ENCODE measurements around the gene ABCG1. TPM values are rescaled to one million over a fixed set of nuclear protein-coding genes. Genes with fewer than 3 reads are reported as not detected.

Gene ABCG1
- polyA plus RNA-seq, 3 donors = 3.4 to 11.2 (median 10.9) TPM

DNA sequence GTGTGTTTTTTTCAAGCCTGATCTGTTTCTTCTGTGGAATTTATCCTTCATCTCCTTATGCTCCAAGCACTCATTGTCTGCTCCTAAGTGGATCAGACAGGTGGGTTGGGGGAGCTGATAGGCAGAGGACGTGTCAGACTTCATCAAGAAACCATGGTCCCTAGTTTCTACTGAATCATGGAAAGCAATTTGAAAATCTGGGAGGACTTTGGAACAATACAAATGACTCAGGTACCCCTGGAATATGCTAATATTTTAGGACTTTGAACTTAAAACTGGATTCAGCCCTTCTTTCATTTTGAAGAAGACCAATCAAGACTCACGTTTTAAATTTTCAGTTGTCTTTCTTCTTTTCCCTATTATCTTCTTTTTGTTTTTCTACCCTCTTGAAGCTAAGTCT is 7.7 kb downstream of the ABCG1 start:
- H3K27ac ChIP-seq (ENCODE audit: low read depth, low read length) = no peak overlapping the region
- 85 to 95% (median 91%) methylated on average over 2 of the region's 2 CpGs for WGBS, 3 donors

DNA sequence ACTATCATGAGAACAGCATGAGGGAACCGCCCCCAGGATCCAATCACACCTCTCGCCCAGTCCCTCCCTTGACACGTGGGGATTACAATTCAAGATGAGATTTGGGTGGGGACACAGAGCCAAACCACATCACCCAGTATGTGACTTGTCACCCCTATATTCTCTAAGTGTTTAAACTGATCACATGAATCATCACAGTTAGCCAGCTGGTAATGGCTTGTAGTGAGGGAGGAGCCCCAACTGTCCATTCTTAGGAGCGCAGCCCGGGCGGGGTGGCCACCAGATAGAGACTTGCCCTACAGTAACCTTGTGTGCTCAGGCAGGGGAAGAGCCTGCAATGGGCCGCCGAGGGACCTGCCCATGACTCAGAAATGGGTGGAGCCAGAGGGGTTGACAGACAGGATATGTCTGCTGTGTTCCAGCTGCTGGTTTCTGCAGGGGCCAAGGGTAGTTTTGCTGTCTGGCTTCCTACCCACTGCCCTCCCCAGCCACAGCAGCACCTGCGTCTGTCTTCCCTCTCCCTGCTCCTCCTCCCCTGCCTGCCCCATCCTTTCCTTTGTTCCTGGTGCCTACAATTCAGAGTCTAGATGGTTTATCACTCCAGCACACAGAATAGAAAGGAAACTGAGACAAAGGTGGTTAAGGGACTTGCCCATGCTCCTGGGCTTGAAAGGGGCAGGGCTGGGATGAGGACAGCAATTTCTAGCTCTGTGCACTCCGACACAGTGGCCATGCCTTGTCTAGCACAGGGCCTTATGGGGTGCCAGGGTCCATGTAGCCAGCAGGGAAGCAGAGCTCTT is 9.2 kb downstream of the ABCG1 start:
- no peak overlapping the region for H3K27ac ChIP-seq (ENCODE audit: low read depth, low read length)
- 18 to 67% (median 20%) methylated on average over 10 of the region's 10 CpGs for WGBS, 3 donors

DNA sequence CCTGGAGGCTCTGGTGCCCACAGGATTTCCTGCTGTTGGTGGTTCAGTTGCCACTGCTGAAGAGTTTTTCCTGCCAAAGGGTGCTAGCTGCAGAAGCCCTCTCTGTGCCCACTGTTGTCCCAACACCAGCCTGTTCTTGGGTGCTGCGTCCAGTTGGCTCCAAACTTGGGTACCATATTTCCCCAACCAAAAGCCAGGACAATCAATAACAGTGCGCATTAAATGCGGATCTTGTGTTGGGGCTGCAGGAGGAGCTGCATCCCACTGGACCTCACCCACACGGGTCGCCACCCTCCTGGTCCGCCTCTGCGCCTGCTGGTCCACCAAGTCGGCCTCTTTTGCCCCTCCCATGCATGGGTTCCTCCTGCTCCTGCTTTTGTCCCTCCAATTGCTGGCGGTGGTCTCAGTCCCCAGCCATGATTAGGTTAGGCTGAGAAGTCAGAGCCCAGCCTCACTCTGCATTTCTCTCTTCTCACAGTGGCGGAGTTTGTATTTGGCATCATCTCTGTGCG is 9.8 kb downstream of the ABCG1 start:
- H3K27ac ChIP-seq (ENCODE audit: low read depth, low read length) = no peak overlapping the region
- 84 to 95% (median 85%) methylated on average over 11 of the region's 11 CpGs for WGBS, 3 donors

DNA sequence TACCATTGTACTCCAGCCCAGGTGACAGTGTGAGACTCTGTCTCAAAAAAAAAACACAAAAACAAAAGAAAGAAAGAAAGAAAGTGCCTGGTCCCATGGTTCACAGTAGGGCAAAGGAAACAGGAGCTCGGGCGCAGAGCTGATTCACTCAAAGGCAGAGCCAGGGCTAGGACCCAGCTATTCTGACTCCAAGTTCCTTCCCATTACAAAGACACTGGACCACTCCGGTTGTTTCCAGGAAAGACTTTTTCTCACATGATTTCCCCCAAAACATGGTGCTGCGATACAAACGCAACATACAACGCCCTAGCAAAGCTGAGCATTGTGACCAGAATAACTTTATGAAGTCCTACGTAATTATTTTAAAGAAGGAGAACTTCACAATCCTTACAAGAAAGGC is 10.7 kb downstream of the ABCG1 start:
- 60 to 87% (median 73%) methylated on average over 7 of the region's 7 CpGs for WGBS, 3 donors
- H3K27ac ChIP-seq (ENCODE audit: low read depth, low read length) = no peak overlapping the region

DNA sequence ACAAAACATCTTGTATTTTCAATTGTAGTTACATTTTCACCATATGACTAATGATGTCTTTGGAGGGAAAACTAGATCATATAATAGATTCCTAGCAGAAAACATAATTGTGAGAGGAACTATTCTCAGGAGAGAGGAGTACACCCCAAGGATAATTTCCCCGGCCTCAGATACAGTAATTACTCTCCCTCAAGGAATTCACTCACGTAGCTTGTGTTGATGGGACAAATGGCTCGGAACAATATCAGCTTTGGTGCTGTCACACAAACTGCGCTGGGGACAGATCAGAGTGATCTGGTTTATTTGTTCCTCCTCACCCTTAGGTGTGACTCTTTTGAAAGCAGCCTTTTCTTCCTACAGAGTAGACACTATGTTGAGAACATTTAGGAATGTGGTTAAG is 11.2 kb downstream of the ABCG1 start:
- WGBS, 3 donors = 89 to 92% (median 92%) methylated on average over 4 of the region's 4 CpGs
- H3K27ac ChIP-seq (ENCODE audit: low read depth, low read length) = no peak overlapping the region

DNA sequence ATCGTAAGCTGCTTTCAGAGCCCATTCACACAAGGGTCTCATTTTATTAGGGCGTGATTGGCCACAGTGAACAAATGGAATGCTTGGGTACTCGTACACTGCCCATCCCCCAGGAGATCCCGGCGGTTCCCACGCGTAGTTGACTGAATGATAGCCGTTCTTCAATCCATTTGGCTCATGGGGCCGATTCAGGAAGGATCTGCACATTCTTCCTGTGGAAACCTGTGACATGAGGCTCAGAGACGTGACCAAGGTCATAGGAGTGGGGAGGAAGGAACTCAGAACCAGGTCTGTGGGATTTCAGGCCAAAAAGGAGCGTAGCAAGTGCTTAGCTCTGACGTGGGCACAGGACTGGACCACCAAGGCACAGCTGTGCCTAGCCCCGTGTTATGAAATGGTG is 11.7 kb downstream of the ABCG1 start:
- no peak overlapping the region for H3K27ac ChIP-seq (ENCODE audit: low read depth, low read length)
- WGBS, 3 donors = 67 to 74% (median 69%) methylated on average over 13 of the region's 13 CpGs

DNA sequence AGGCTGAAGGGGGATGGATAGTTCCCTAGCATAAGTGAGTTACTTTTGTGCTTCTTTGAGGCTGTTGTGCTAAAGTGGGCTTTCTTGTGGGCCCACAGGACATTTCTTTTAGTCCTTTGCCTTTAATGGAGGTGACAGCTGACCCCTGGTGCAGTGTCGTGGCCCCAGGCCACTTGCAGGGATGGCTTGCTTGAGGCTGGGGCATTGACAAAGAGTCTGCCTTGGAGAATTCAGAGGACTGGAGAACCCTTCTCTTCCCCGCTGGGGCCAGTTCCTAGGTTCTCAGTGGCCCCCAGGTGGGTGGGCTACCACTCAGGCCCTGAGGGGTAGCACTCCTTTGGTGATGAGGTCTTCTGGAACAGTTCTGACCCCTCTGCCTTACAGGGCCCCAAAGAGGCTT is 12.8 kb downstream of the ABCG1 start:
- WGBS, 3 donors = 100% methylated on average over 2 of the region's 2 CpGs
- no peak overlapping the region for H3K27ac ChIP-seq (ENCODE audit: low read depth, low read length)

DNA sequence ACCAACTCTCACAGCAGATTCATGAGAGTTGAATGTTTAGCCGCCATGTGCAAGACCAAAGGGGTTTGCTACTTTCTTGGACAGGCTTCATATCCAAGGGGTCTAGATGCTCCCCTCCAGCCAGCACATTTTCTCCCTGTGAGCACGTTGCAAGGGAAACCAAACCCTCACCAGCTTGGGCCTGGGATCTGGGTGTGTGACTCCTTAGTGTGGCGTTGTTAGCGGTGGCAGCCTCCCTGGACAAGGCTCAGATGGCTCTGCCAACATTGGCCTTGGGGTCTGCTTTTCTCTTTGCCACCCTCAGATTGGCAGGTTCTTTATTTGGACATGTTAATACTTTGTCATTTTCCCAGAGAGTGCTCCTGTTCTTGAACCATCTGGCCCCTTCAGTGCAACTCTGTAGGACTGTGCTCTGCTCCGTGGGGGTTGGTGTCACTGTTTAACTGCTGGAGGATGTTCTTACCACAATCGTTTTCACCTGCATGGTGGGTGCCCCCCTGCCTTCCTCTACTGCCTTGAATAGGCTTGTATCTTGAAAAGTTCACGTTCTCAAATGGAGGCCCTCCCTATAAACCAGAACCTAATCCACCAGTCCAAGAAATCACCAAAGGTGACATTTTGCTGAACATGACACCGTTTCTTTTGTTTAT is 13.4 kb downstream of the ABCG1 start:
- WGBS, 3 donors = 74 to 77% (median 76%) methylated on average over 8 of the region's 8 CpGs
- H3K27ac ChIP-seq (ENCODE audit: low read depth, low read length) = no peak overlapping the region

DNA sequence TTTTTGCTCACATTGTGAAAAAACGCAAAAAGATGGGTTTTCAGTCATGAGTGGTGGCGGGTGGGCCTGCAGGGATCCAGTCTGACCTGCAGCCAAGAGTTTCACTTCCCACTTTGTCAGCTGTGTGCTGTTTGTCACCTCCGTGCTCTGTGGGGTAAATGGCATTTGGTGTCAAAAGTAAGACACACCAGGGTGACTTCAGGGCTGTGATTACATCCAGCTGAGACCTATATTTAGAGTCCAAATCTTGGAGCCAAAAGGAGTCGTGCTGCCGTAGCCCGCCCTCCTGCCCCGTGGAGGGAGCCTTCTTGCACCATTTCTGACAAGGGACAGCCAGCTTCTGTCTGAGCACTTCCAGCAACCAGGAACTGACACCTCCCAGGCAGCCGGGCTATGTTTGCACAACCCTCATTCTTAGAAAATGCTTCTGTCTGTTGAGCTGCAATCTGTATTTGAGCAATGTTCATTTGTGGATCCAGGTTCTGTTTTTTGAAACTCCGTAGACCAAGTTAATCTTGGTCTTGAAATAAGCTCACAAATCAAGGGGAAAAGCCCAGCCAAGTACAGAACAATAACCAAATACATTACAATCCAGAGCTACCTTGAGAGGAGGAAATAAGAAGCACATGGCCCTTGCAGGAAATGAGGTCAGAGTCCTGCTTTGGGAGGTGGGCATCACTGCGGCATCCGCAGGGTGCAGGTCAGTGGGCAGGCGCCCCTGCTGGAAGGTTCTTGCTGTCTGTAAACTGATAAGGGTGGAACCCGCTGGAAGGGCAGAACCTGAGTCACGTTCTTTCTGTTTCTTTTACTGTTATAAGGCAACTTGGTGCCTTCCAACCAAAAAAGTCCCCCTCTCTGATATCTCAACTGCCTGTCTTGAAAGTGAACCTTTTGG is 14.4 kb downstream of the ABCG1 start:
- WGBS, 3 donors = 10 to 23% (median 12%) methylated on average over 14 of the region's 14 CpGs
- no peak overlapping the region for H3K27ac ChIP-seq (ENCODE audit: low read depth, low read length)

DNA sequence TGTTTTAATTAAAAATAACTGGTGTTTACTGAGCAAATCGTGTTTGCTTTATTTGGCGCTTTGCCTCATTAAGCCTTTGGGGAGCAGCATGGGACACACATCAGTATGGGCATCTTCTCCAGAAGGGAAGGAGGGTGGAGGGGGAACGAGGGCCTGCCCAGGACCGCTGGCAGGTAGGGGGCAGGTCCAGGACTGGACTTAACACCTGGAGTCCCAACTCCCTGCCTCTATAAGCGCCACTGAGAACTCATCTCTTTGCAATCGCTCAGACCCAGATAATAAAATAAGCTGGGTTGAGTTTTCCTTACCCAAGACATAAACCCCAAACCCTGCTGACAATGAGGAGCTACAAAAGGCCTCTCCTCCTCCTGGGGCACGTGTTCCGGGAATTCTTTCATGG is 15.1 kb downstream of the ABCG1 start:
- 48 to 61% (median 50%) methylated on average over 8 of the region's 8 CpGs for WGBS, 3 donors
- H3K27ac ChIP-seq (ENCODE audit: low read depth, low read length) = peak overlapping the region; percentile 23

DNA sequence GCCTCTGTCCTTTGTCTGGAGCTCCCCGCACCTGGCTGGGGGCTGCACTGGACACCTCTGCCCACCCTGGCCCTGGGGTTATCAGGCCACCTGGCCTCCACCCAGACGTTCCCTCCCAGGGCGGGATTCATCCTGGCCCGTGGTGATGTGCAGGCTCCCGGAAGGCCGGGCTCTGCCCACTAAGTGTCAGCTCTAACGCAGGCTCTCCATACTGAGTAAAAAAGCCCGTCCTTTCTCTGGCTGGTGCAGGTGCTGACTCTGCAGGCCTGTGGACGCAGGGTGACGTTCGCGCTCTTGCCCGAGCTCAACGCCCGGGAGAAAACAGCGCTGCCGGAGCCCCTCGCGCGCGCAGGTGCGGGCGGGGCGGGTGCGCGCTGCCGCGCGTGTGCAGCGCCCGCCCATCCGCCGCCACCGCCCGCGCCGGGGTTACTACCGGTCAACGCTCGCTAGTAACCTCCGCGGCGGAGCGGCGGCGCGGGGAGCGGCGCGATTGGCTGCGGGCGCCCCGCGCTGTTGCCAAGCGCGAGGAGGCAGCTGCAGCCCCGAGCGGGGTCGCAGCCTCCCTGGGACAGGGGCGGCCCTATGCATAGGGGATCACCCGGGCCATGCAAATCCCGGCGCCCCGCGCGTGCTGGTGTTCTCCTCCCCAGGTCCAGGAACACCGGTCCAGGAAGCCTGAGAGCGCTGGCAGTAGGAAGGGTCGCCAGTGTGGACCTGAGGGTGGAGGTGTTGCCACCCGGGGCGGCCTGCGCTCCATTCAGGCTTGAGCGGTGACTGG is 15.7 kb downstream of the ABCG1 start:
- peak overlapping the region; percentile 23 for H3K27ac ChIP-seq (ENCODE audit: low read depth, low read length)
- 2 to 3% (median 3%) methylated on average over 73 of the region's 73 CpGs for WGBS, 3 donors

DNA sequence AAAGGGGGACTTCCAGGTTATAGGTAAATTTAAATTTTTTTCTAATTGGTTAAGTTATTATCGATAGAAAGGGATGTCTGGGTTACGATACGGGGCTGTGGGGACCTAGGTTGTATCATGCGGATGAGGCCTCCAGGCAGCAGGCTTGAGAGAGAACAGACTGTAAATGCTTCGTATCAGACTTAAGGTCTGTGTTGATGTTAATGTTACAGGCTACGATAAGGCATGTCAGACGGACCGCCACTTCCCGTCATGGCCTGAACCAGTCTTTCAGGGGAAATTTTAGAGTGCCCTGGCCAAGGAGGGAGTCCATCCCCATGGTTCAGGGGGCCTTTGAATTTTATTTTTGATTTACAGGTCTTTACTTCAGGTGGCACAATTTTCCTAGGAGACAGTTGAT is 16.7 kb downstream of the ABCG1 start:
- no peak overlapping the region for H3K27ac ChIP-seq (ENCODE audit: low read depth, low read length)
- 49 to 75% (median 66%) methylated on average over 9 of the region's 9 CpGs for WGBS, 3 donors

DNA sequence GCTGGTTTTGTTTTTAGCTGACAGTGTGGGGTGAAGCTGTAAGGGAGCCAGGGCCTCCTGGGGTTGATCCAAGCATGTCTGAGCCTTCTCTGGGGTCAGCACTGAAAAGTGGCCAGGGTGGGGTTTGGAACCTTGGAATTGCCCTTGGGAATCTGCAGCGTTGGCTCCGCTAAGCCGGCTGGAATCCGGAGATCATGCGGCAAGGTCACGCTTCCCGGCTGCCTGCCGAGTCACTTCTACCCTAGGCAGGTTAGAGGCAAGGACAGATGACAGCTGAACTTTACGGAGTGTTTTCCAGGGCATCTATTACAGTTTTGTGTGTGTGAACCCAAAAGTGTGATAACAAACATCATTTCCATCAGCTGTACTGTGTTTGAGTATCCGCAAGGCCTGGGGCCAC is 17.1 kb downstream of the ABCG1 start:
- no peak overlapping the region for H3K27ac ChIP-seq (ENCODE audit: low read depth, low read length)
- WGBS, 3 donors = 28 to 74% (median 73%) methylated on average over 10 of the region's 10 CpGs

DNA sequence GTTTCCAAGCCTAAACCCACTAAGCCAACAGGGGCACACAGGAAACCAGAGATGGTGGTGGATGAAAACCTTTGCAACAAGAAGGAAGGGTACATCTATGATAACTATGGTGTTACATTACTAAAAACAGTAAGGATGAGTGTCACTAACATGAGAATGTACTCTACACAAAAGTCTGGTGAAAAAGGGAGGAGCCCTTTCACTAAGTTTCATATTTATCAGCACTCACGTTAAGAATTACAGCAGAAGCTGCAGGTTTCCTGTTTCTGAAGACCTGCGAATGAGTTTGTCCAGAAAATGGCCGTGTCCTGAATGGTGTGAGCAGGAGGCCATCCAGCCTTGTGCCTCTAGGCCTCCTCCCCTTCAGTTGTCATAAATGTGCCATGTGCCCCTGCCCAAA is 17.8 kb downstream of the ABCG1 start:
- H3K27ac ChIP-seq (ENCODE audit: low read depth, low read length) = no peak overlapping the region
- WGBS, 3 donors = 38 to 69% (median 38%) methylated on average over 3 of the region's 3 CpGs

DNA sequence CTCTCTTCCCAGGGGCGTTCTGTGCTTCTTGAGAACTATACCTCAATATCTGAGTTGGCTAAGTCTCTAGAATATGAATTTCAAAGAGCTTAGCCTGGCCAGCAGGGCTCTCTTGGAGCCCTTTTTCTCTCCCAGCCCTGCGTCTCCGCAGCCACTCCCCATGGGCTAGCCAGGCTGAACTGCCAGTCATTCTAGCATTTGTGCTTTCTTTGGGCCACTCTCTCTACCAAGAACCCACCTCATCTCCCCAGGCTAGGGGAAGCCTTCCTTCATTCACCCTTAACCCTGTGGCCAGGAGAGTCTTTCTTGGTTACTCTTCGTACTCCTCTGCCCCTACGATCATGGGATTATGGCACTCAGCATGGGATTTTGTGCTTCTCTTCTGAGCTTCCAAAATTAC is 18.2 kb downstream of the ABCG1 start:
- 93 to 98% (median 97%) methylated on average over 5 of the region's 5 CpGs for WGBS, 3 donors
- H3K27ac ChIP-seq (ENCODE audit: low read depth, low read length) = no peak overlapping the region

DNA sequence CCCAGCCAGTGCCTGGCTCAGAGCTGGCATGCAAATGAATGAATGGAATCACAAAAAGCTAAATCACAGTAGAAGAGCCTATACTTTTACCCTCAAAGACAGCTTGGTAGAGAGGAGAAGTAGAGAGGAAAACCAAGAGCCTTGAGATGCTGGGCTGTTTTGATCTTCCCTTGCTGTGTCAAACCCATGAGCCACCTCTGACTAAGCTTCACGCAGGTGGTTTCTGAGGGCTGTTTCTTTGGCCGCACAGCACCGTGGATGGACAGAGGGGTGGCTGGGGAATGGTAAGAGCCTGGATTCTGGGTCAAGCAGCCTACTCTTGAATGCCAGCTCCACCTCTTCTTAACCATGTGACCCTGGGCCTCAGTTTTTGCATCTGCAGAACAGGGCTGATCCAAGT is 18.6 kb downstream of the ABCG1 start:
- H3K27ac ChIP-seq (ENCODE audit: low read depth, low read length) = no peak overlapping the region
- 89 to 94% (median 90%) methylated on average over 3 of the region's 3 CpGs for WGBS, 3 donors

DNA sequence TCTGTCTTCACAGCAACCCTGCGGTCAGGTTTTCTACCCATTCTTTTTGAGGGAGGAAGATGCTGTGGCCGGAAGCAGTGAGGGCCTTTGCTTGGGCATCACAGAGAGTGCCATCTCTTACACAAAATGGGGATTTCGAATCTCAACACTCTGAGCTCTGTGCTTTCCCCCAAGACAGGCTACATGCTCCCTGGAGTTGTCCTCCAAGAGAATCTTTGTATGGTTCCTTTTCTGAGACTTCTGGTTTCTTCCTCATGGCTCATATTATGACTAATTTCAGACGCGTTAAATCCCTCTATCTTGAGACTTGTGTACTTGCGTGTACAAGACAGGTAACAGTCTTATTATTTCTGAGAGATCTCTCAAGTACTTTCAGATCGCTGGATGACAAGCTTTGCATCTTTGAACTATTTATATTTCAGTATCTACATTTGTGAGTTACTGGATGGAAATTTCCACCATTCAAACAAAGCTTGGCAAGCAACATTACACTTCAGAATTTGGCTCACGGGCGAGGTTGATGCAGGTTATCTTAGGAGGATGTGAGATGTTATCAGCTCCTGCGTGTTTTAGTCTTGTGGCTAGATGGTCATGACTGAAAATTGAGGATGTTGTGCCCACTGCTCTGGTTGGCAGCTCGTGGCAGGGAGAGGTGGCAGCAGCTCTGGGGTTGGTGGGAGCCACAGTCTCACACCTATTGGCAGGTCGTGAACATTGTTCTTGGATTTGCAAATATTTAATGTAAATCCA is 19.4 kb downstream of the ABCG1 start:
- no peak overlapping the region for H3K27ac ChIP-seq (ENCODE audit: low read depth, low read length)
- WGBS, 3 donors = 70 to 78% (median 73%) methylated on average over 12 of the region's 12 CpGs

DNA sequence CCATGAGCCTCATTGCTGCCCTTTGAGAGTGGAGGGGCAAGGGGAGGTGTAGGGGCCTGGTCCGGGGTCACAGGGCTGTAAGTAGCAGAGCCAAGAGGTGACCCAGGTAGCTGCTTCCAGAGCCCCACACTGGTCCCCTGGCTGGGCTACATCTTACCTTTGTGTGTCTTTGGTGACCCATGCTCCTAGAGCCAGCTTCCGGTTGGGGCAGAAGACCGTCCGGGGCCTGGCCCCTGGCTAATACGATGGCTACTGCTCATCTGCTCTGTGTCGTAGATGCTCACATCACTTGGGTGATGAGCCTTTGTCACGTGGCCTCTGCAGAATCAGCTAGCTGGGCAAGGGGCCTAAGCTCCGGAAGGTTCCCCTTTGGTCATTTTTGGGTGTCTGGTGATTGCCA is 20.6 kb downstream of the ABCG1 start:
- no peak overlapping the region for H3K27ac ChIP-seq (ENCODE audit: low read depth, low read length)
- 95 to 97% (median 95%) methylated on average over 8 of the region's 8 CpGs for WGBS, 3 donors
